ENCODE data around the gene MGMT. TPM values are rescaled to one million over a fixed set of nuclear protein-coding genes. Genes with fewer than 3 reads are reported as not detected.

MGMT gene
- total RNA-seq, 6 experiments from 2014 or later: 36.5 to 53.4 (median 42.3) TPM

DNA sequence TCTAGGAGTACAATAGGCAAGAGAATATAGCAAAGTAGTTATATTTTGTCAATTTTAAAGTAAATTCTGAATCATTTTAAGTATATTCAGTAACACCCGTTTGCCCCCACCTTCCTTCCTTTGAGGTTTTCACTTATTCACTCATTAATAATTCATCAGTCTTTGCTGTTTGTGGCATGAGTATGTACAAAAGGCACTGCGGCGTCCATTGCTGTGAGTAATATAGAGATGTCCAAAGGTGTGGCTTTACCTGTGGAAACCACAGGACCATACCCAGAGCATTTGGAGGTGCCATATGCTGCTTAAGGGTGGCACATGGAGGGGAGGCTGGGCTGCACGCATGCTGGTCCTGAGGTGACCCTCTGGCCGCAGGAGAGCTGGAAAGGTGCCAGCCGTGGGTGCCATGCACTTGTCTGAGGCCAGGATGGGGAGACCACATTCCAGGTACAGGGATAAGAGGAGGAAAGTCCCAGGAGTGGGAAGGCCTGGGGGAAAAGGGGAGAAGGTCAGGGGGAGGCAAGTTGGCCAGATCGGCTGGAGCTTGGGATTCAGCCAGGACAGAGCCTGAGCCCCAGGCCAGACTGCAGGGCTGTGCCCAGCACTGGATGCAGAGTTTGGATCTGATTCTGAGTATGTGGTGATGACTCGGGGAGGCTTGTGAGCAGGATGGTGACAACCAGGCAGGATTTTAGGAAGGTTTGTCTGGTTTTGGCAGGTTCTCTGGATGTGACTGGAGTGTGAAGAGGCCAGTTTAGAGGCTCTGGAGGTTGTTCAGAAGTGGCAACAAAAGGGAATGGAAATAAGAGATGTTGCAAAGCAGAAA, 223.4 kb downstream of the MGMT start:
- TF ChIP-seq CTCF (IDR thresholded peaks at IDR 0.05): no peak
- no peak for TF ChIP-seq POLR2A (IDR thresholded peaks at IDR 0.05)
- DNase-seq (no peak), ATAC-seq (no peak)
- 86% methylated on average over 6 of the region's 8 CpGs for WGBS (ENCODE audit: insufficient coverage, low coverage, low lambda C conversion rate, missing lambda C conversion rate)
- H3K4me1 ChIP-seq: peaks cover 0 to 15% (median 6%) of the 10 kb centered on the region in 4 donors
- no peaks in the 10 kb centered on the region for H3K9me3 ChIP-seq
- no peak overlapping the region for H3K27ac ChIP-seq
- no peak overlapping the region for H3K4me3 ChIP-seq
- intact Hi-C loops (cut with DNase I): no loop called here
- no peaks in the 10 kb centered on the region for H3K27me3 ChIP-seq
- no peaks in the 10 kb centered on the region for H3K36me3 ChIP-seq

GRCh38 chr10:129692695-129693094, 225.7 kb downstream of the MGMT start:
- H3K4me3 ChIP-seq: no peak overlapping the region
- no peaks in the 10 kb centered on the region for H3K36me3 ChIP-seq
- WGBS (ENCODE audit: insufficient coverage, low coverage, low lambda C conversion rate, missing lambda C conversion rate): 90% methylated on average over 4 of the region's 8 CpGs
- H3K27ac ChIP-seq: no peak overlapping the region
- H3K4me1 ChIP-seq: peaks cover 0 to 15% (median 6%) of the 10 kb centered on the region in 4 donors
- no peaks in the 10 kb centered on the region for H3K9me3 ChIP-seq
- TF ChIP-seq POLR2A (IDR thresholded peaks at IDR 0.05): no peak
- TF ChIP-seq CTCF (IDR thresholded peaks at IDR 0.05): no peak
- no peak for ATAC-seq
- intact Hi-C loops (cut with DNase I): no loop called here
- DNase-seq: no peak
- H3K27me3 ChIP-seq: no peaks in the 10 kb centered on the region

- H3K27ac ChIP-seq: no peak overlapping the region
- H3K4me1 ChIP-seq: peaks cover 0 to 15% (median 6%) of the 10 kb centered on the region in 4 donors
- ATAC-seq (no peak), DNase-seq (no peak)
- no peaks in the 10 kb centered on the region for H3K36me3 ChIP-seq
- H3K4me3 ChIP-seq: no peak overlapping the region
- TF ChIP-seq CTCF (IDR thresholded peaks at IDR 0.05): no peak
- TF ChIP-seq POLR2A (IDR thresholded peaks at IDR 0.05): no peak
- H3K9me3 ChIP-seq: no peaks in the 10 kb centered on the region
- 94% methylated on average over 10 of the region's 11 CpGs for WGBS (ENCODE audit: insufficient coverage, low coverage, low lambda C conversion rate, missing lambda C conversion rate)
- no peaks in the 10 kb centered on the region for H3K27me3 ChIP-seq
- intact Hi-C loops (cut with DNase I): no loop called here
Observed at GRCh38 chr10:129693382-129693781, 226.3 kb downstream of the MGMT start.

GRCh38 chr10:129694184-129694583, 227.1 kb downstream of the MGMT start:
- intact Hi-C loops (cut with DNase I): no loop called here
- 57% methylated on average over 3 of the region's 4 CpGs for WGBS (ENCODE audit: insufficient coverage, low coverage, low lambda C conversion rate, missing lambda C conversion rate)
- Histone ChIP-seq H3K27ac (no peak overlapping the region), H3K27me3 (no peaks in the 10 kb centered on the region), H3K9me3 (no peaks in the 10 kb centered on the region), H3K4me1 (peaks cover 0 to 15% (median 6%) of the 10 kb centered on the region in 4 donors), H3K36me3 (no peaks in the 10 kb centered on the region), H3K4me3 (no peak overlapping the region)
- no peak for DNase-seq
- peak; percentile 82 to 95 (median 84) for ATAC-seq
- TF ChIP-seq POLR2A (IDR thresholded peaks at IDR 0.05): no peak
- no peak for TF ChIP-seq CTCF (IDR thresholded peaks at IDR 0.05)
